GM19328 (cell line): ENCODE results near the gene ASB7.
A peak's percentile ranks its signal among the peaks of the same experiment; 100 is the strongest.

ENCODE experiments used
- ATAC-seq: cut with Tn5 transposase; IDR thresholded peaks from one replicate; pipeline ENCODE4 v1.9.1; 2021; ENCODE audit warnings: mild to moderate bottlenecking, moderate library complexity; ENCODE audit not compliant: unreplicated experiment

ASB7 gene

GRCh38 chr15:100596792-100597191 is 5.6 kb upstream of the ASB7 start:
- ATAC-seq = peak; percentile 63

DNA sequence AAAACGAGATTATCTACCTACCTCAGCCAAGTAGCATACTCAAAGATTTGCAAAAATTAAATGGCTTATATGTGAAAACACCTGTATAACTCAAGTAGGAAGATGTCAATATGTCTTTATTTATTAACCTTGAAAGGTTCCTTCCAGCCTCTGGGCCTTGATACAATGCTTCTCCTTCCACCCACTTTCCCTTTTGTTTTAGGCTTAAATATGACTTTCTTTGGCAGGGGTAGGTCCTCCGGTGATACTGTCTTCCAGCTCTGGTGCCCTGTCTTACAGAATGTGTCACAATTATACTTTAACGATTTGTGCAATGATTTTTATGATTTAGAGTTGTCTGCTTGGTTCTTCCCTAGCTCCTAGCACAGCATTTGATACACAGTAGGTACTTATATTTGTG is 4.5 kb upstream of the ASB7 start:
- ATAC-seq = no peak

DNA sequence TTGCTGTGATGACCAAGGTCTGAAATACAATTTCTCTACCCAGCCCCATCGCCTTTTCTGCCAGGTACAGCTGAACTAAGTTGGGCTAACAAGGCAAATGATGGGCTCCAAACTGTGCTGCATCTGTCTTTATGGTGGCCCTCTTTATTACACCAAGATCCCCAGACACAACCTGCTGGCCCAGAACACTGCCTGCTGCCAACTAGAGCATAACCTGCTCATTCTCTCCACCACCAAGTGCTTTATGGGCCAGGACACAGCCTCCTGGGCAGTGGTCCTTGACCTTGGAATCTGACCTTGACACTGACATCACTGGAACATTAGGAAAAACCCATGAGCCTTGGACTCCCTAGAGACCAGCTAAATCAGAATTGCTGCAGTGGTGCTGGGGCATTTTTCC is 3.7 kb upstream of the ASB7 start:
- ATAC-seq = no peak

DNA sequence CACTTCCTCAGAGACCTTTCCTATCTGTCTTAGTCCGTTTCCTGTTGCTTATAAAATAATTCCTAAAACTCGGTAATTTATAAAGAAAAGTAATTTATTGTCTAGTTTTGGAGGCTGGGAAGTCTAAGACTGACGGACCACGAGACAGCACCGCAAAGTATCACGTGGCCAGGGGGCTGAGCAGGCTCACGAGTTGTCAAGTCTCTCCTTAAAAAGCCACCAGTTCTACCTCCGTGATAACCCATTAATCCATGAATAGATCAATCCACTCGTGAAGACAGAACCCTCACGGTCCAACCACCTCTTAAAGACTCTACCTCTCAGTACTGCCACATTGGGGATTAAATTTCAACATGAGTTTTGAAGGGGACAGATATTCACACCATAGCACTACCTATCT is 1.2 kb upstream of the ASB7 start:
- ATAC-seq = no peak

DNA sequence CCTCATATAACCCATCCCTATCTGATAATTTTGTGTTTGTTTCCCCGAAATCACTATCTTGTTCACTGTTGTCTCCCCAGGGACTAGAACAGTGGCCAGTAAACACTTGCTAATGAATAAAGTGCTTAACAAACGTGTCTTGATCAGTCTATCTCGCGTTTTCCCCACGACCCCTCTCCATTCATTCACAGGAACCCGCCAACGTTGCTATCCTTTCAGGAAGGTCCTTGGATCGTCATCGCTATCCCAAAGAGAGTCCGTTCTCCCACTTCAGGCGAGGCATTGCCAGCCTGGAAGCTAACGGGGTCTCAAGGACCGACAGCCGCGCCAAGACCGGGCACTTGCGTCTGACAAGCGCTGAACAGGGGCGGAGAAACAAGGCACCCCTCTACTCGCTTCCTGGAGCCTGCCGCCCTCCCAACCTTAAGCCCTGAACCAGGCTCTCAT is 749 bp upstream of the ASB7 start:
- peak; percentile 7 for ATAC-seq

DNA sequence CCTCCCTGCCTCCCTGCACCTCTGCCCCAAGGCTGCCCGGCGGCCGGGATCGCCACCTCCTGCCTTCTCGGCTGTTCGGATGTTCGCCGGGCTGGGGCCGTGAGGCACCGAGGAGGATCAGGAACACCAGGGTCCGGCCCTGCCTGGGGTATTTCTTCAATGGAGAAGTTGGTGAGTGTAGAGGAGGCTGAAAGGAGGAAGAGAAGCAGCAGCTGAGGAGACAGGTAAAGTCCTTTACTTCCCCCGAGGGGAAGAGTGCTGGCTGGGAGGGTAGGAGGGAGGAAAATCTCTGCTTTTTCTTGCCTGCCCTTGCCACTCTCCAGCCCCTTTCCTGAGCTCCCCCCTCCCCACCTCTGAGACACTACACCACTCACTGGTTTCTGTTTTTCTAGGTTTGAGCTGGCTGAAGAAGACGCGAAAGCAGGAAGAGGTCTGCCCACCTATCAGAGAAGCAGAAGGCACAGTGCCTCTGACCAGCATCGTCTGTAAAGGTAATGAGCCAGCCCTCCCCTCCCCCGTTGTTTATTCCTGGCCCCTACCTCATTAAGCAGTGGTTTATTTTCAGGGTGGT is 519 bp downstream of the ASB7 start:
- ATAC-seq = peak; percentile 27

GRCh38 chr15:100612539-100612938 is 10.2 kb downstream of the ASB7 start:
- no peak for ATAC-seq

- no peak for ATAC-seq
Measured at GRCh38 chr15:100613208-100613607, 10.8 kb downstream of the ASB7 start.

DNA sequence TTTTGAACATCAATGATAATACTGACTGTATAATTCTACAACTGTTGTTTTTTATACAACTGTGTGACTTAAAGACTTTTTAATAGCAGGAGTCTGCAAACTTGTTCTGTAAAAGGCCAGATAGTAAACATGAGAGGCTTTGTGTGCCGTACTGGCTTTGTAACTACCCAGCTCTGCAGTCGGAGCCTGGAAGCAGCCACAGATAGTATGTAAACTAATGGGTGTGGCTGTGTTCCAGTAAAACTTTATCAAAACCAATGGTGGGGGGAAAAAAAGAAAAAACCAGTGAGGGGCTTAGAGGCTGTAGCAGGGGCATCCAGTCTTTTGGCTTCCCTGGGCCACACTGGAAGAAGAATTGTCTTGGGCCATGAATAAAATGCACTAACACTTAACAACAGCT is 11.9 kb downstream of the ASB7 start:
- ATAC-seq = no peak

GRCh38 chr15:100614918-100615317 is 12.5 kb downstream of the ASB7 start:
- no peak for ATAC-seq

GRCh38 chr15:100615801-100616200 is 13.4 kb downstream of the ASB7 start:
- no peak for ATAC-seq

DNA sequence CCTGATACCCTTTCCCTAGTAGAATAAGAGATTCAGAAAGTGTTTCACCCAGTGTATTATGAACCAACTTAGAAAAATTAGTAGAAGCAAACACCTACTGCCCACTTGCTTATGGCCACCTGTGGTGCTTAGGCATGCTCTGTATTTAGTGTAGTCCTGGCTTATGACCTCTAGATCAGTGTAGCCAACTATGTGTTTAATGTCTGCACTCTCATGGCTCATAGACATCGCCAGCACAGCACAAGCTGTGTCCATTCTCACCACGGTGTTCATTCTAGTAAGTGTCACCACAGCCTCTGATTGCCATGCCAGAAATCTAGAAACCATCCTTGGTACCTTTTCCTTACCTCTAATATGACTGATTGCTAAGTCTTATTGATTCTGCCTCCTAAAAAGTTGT is 14.3 kb downstream of the ASB7 start:
- ATAC-seq = no peak

- no peak for ATAC-seq
Measured at GRCh38 chr15:100623301-100623700, 20.9 kb downstream of the ASB7 start.

DNA sequence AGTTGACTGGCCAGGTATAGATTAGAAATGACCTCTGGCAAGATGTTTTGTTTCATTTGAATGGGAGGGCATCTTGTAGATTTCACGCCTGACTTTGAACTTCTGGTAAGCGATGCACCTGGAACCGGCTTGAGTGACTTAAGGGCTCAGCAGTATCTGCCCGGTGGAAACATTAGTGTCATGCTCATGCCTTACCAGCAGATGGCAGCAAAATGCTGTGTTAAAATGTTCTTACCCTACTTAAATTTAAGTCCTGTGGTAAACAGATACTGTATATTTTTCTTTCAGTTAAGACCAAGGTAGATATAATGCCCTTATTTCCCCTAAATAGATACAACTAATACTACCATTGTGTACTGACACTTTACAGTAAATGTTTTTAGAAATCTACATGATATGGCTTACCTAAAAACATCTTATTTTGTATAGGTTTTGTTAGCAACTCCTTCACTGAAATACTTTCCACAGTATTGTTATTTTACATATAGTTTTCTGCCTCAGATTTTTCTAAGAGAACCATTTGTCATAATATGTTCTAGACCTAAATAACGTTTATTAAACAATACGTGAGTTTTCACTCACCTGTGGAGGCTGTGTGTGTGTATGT is 25.5 kb downstream of the ASB7 start:
- ATAC-seq = no peak

DNA sequence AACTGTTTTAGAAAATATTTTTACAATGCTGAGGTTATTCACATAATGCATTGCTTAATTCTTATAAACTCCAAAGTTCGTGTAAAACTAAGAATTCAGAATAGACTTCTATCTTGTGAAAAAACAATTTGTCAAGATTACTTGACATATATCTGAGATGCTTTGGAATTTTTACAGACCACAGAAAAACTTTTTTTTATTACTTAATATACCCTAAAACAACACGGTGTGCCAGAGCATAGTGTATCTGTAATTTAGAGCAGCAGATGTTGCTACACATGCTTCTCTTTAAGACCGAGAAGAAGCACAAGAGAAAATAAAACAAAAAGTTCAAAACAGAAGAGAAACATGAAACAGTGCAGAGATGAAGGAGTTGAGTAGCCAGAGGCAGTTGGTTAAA is 26.4 kb downstream of the ASB7 start:
- no peak for ATAC-seq

DNA sequence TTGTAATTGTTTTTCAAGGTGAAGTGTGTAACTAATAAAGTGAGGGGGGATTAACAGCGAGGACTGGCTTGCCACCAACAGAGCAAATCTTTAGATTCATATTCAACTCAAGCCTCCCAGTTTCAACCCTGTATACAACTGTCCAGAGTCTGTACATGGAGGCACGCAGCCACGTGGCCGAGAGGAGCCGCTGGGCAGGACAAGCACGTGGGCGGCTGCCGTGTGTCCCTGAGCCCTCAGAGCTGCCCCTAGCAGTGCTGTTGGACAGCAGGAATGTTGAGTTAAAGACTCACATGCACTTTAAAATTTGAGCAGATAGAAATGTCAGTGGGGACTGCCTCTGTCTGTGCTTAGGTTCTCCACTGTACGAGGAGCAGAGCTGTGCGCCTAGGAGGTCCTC is 29.4 kb downstream of the ASB7 start:
- no peak for ATAC-seq

GRCh38 chr15:100633763-100634075 is 31.3 kb downstream of the ASB7 start:
- no peak for ATAC-seq

DNA sequence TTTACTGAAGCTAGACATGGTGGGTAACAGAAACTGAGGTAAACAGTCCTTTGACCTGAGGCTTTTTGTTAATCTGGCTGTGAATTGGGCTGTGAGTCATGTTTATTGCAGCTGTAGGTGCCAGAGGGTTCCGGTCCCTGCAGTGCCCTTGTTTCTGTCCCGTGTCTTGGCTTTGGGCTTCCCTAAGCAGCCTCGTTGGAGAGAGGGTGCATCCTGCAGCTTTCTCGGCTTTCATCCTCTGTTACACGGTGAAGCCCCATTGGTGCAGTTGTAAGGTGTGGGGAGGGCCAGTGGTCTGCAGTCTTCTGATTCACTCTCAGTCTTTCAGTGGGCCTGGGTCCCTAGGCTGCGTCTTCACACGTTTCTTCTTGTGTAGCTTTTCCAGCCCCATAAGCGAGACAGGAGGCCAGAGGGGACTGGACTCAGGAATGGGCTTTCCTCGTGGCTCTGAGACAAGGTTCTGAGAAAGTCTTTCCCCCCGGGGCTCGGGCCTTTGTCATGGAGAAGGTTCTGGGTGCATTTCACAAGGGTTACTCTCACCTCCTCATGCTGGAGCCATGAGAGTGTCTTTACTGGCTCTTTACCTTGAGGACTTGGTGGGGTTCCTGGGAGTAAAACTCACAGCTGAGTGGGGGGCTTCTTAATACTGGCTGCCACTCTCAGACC is 33.1 kb downstream of the ASB7 start:
- no peak for ATAC-seq

DNA sequence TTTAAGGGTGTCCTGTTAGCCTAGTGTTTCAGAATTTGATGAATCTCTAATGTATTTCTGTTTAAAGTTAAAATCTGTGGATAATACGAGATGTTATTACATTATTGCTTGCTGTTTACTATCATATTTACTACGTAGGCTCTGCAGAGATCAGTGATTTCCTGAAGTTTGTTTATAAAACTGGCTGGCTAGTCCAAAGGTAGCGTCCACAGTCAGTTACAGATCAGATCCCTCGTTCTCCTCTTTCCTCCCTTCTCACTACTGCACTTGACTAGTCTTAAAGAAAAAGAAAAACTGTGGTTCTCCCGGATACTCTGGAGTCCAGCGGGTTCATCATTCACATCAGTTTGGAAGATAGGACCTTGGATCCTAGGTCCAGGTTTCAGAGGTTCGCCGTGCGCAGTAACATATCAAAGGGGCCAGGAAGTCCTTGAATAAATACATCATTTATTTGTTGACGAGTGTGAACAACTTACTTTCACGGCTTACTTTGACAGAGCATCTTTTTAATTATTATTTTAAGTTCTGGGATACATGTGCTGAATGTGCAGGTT is 35.9 kb downstream of the ASB7 start:
- no peak for ATAC-seq

DNA sequence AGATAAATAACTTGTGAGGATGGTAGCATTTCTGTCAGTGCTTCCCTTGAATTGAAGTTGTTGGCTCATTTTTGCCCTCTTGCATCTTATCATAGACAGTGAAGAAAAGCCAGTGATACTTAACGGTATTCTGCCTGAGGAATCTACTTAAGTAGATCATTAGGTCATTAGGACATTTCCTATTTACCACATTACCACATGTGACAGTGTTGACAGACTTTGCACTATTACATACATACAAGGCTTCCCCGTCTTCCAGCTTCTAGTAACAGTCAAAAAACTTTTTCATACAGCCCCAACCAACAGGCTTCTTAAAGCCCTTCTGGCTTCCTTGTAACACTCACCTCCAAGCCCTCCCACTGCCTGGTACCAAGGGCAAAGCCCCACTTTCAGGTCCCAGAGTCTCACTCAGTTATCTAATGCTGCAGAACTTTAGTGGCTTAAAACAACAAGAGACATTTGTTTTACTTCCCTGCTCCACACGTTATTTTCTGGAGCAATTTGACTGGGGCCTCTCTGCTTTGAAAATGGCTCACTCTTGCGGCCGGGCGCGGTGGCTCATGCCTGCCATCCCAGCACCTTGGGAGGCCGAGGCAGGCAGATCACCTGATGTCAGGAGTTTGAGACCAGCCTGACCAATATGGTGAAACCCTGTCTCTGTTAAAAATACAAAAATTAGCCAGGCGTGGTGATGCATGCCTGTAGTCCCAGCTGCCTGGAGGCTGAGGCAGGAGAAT is 40.0 kb downstream of the ASB7 start:
- no peak for ATAC-seq

- no peak for ATAC-seq
Measured at GRCh38 chr15:100642950-100643338, 40.6 kb downstream of the ASB7 start.

GRCh38 chr15:100645671-100646070 is 43.3 kb downstream of the ASB7 start:
- no peak for ATAC-seq
